ENCODE data around the gene TCF25. TPM values are rescaled to one million over a fixed set of nuclear protein-coding genes. Genes with fewer than 3 reads are reported as not detected.

Gene TCF25
- total RNA-seq, 1 donor from 2014 or later = 237 TPM

- Histone ChIP-seq H3K4me1 (peaks cover 26 to 43% of the 10 kb centered on the region in 2 donors), H3K36me3 (no peaks in the 10 kb centered on the region), H3K9me3 (no peaks in the 10 kb centered on the region), H3K27me3 (peaks cover 7% of the 10 kb centered on the region), H3K27ac (peak overlapping the region; percentile 85), H3K4me3 (peak overlapping the region; percentile 64 to 67)
- TF ChIP-seq CTCF (IDR thresholded peaks at IDR 0.05) = no peak
- intact Hi-C loops (cut with DNase I) = loop anchor here (2.0 kb wide), 3 partner anchors 27 to 51 kb away; partner anchors contain the start of gene DEF8
- peak; percentile 74 to 92 for DNase-seq (ENCODE audit: low spot score in 2 of 2)
Measured at GRCh38 chr16:89921702-89922476, 48.5 kb downstream of the TCF25 start.

GRCh38 chr16:89922477-89922883 is 49.1 kb downstream of the TCF25 start:
- no peak for TF ChIP-seq CTCF (IDR thresholded peaks at IDR 0.05)

GRCh38 chr16:89922884-89923639 is 49.7 kb downstream of the TCF25 start, which contains the start of gene TUBB3:
Gene TUBB3 (plus strand): TSS chr16:89923342. CDS start chr16:89923402, 60 bp downstream.
- peaks cover 7% of the 10 kb centered on the region for H3K27me3 ChIP-seq
- TF ChIP-seq CTCF (IDR thresholded peaks at IDR 0.05) = no peak
- intact Hi-C loops (cut with DNase I) = loop anchor here (2.0 kb wide), 3 partner anchors 26 to 50 kb away; partner anchors contain the start of gene DEF8
- H3K36me3 ChIP-seq = no peaks in the 10 kb centered on the region
- H3K4me3 ChIP-seq = peak within 1 kb of the TSS; percentile 64 to 67
- peaks cover 25 to 40% of the 10 kb centered on the region in 2 donors for H3K4me1 ChIP-seq
- DNase-seq (ENCODE audit: low spot score in 2 of 2) = no peak
- H3K9me3 ChIP-seq = no peaks in the 10 kb centered on the region
- H3K27ac ChIP-seq = peak within 1 kb of the TSS; percentile 85

More at GRCh38 chr16:89922477-89922883, 49.1 kb downstream of the TCF25 start:
- H3K9me3 ChIP-seq = no peaks in the 10 kb centered on the region
- intact Hi-C loops (cut with DNase I) = loop anchor here (2.0 kb wide), 3 partner anchors 26 to 50 kb away; partner anchors contain the start of gene DEF8
- no peaks in the 10 kb centered on the region for H3K36me3 ChIP-seq
- peak overlapping the region; percentile 64 to 67 for H3K4me3 ChIP-seq
- peaks cover 26 to 43% of the 10 kb centered on the region in 2 donors for H3K4me1 ChIP-seq
- peaks cover 7% of the 10 kb centered on the region for H3K27me3 ChIP-seq
- H3K27ac ChIP-seq = peak overlapping the region; percentile 85
- DNase-seq (ENCODE audit: low spot score in 2 of 2) = peak; percentile 86 to 94

GRCh38 chr16:89923640-89924296 is 50.4 kb downstream of the TCF25 start:
- H3K4me1 ChIP-seq = peaks cover 19 to 35% of the 10 kb centered on the region in 2 donors
- no peaks in the 10 kb centered on the region for H3K9me3 ChIP-seq
- DNase-seq (ENCODE audit: low spot score in 2 of 2) = no peak
- intact Hi-C loops (cut with DNase I) = loop anchor here (2.0 kb wide), 3 partner anchors 25 to 49 kb away; partner anchors contain the start of gene DEF8
- TF ChIP-seq CTCF (IDR thresholded peaks at IDR 0.05) = no peak
- H3K27ac ChIP-seq = no peak overlapping the region
- H3K36me3 ChIP-seq = no peaks in the 10 kb centered on the region
- peak overlapping the region; percentile 64 to 67 for H3K4me3 ChIP-seq
- H3K27me3 ChIP-seq = peaks cover 7% of the 10 kb centered on the region

- no peak for DNase-seq (ENCODE audit: low spot score in 2 of 2)
- Histone ChIP-seq H3K4me3 (peak overlapping the region in 1 of 2 donors; percentile 67), H3K27me3 (peaks cover 7% of the 10 kb centered on the region), H3K9me3 (no peaks in the 10 kb centered on the region), H3K27ac (no peak overlapping the region), H3K36me3 (no peaks in the 10 kb centered on the region), H3K4me1 (peaks cover 19 to 35% of the 10 kb centered on the region in 2 donors)
- no peak for TF ChIP-seq CTCF (IDR thresholded peaks at IDR 0.05)
- intact Hi-C loops (cut with DNase I) = no loop called here
Measured at GRCh38 chr16:89924297-89924924, 51.0 kb downstream of the TCF25 start.
